EH (cell line): Measurements from ENCODE around the gene PARP3.
A peak's percentile ranks its signal among the peaks of the same experiment; 100 is the strongest.
"Not testable (repeated sequence)": the region's sequence is repeated elsewhere in the genome, so short reads cannot be mapped to it uniquely, and the experiment has no call there.

Experiments used
- DNase-seq: peaks from one replicate; pipeline ENCODE4 v3.0.0-alpha.2; 2015; ENCODE audit warnings: low read depth

Gene PARP3

GRCh38 chr3:51986010-51986947 is 44.1 kb downstream of the PARP3 start:
- DNase-seq: no peak

- no peak for DNase-seq
Observed at GRCh38 chr3:51987568-51987967, 45.4 kb downstream of the PARP3 start.

GRCh38 chr3:51988286-51989146 is 46.4 kb downstream of the PARP3 start:
- DNase-seq: no peak

- DNase-seq: not testable (repeated sequence)
Observed at GRCh38 chr3:51990501-51990971, 48.4 kb downstream of the PARP3 start.

- DNase-seq: no peak
Observed at GRCh38 chr3:51992017-51992682, 50.0 kb downstream of the PARP3 start.

GRCh38 chr3:51993657-51994056 is 51.5 kb downstream of the PARP3 start:
- DNase-seq: not testable (repeated sequence)

GRCh38 chr3:51994530-51994929 is 52.4 kb downstream of the PARP3 start:
- no peak for DNase-seq

- DNase-seq: peak; percentile 96
Observed at GRCh38 chr3:51995346-51996163, 53.4 kb downstream of the PARP3 start, which contains the start of gene RPL29. Gene RPL29, minus strand, starts transcription at chr3:51995895. Its CDS starts 434 bp downstream, at chr3:51995461.

GRCh38 chr3:51997172-51997571 is 55.0 kb downstream of the PARP3 start:
- DNase-seq: no peak

GRCh38 chr3:51997935-51998596 is 55.9 kb downstream of the PARP3 start:
- DNase-seq: no peak
